ENCODE data around the gene NME9.

NME9 gene

DNA sequence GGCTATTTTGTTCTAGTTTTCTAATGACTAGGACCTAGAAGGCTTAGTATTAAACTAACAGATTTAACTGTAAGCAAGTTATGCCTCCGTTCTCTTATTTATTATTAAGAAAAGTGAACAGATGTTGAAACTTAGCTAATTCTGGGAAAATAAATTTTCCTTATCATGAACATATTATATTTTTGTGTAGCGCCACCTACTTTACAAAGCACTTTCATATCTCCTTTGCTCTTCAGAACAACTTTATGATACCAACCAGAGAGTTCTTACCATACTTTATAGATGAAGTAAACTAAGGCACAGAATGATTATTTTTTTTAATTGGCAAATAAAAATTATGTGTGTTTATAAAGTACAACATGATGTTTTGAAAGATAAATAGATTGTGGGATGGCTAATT, 59.4 kb downstream of the NME9 start:
- DNase-seq, result no peak

DNA sequence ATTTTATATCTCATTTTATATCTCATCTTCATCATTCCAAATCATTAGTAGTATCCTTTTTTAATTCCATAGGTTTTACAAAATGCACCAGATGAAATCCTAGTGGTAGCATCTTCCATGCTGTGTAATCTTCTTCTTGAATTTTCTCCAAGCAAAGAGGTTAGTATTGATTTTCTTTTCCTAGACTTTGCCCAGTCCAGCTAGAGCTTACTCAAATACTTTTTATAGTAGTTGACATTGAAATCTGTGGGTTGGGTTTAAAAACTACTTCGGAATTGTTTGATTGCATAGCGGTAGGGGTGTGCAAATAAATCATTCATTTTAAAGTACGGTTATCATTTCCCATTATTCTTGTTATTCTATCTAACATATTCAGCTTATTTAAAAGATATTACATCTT, 62.6 kb downstream of the NME9 start:
- no peak for DNase-seq

- DNase-seq, result no peak
These were observed 63.9 kb downstream of the NME9 start for GRCh38 chr3:138265745-138266144.

DNA sequence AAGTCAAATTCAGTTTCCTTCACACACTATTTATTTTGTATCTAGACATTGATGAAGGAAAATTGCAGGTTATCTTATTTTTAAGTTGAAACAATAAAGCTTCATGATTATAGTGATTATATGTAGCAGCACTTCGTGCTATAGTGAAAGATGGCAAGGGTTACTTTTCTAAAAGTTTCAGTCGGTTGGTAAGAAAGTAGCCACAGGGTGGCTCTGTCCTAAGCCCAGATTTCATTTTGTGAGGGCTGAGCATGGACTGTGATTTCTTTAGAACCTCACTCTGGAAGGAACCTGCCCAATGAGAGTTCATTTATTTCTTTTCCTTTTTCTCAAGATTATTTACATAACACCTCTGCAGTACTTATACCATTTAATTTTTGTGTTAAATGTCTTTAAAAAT, 66.5 kb downstream of the NME9 start:
- DNase-seq, result no peak

DNA sequence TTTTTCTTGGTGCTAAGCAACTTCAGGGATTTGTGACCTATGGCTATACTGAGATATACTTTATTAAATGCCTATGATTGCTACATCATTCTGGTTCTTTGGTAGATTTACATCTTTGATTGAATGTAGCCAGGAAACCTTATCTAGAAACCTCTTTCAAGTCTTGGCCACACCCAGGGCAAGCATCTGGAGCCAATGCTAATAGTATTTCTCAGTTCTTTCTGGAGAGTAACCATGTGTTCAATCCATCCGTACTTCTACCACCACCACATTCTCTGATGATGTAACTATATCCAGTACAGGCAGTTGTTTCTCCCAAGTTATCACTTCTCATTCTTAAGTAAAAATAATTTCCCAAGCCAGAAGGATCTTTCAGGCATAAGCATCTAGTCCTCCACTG, 69.0 kb downstream of the NME9 start:
- no peak for DNase-seq

- no peak for DNase-seq
These were observed 70.5 kb downstream of the NME9 start for GRCh38 chr3:138259126-138259525.

DNA sequence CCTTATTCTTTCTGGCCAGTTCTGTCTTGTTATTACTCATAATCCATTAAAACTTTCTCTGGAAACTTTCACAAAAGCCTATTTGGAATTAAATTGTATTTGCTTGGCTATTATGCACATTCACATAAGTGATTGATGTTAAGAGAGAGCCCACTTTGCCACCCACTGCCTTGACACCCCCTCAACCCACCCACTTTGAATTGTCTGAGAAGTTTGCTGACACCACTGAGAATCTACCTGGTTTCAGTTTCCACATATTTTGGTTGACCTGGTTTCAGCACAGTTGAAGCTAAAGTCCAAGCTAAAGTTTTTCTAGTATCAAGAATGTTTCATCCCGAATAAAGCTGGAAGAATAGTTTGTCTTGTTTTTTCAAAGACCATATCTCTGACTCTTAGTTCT, 71.7 kb downstream of the NME9 start:
- DNase-seq, result no peak

DNA sequence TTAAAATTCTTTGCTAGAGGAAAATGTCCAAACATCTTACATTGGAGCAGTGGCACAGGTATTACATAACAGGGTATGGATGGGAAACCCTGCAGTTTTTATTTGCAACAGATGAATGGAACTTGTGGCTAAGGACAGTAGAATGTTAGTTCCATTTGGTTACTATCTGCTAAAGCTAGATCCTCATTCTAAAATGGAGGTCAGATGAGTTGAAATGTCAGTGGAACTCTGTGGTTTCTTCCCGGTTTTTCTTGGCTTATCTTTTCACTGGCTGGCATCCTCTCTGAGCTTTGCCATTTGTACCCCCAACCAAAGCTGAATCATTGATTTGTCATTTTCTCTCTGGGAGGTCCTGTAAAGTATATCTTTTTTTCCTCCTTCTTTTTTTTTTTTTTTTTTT, 73.6 kb downstream of the NME9 start:
- no peak for DNase-seq

DNA sequence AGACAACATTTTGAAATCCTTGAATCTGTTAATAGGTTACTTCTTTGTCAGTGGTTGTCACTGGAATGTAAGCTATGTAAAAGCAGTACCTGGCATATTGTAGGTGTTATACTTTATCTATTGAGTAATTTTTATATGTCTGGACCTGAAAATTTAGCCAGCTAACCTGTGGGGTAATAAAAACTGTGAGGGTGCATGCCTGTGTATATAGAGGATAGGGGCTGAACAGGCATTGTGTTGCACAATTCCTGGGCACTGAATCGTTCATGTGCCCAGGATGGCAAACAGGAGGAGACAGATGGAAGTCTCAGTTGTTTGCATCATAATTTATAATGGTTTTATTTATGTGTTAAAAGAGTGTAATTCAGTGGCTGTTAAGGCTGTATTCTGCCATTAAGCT, 75.4 kb downstream of the NME9 start:
- no peak for DNase-seq

DNA sequence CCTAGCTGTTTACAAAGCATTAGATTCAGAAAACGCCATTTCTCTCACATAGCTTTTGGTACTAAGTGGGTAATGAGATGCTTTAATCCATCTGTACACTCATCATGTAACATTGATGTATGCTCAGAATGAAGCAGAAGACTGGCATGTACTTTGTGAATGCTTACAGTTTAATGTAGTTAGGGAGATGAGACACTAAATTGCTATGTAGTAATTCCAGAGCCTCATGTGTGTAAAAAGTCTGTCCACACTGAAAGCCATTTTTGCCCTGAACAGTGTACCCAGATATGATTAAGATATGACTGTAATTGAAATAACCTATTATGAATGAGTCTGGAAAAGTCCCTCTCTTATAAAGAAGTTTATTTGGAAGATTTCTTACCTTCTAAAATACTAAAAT, 76.0 kb downstream of the NME9 start:
- DNase-seq, result no peak

Data from DMS79 (cell line).